Measurements from ENCODE around the gene NEBL.

NEBL gene

GRCh38 chr10:20903635-20904390 is 6.7 kb upstream of the NEBL start:
- no peak for DNase-seq (ENCODE audit: low spot score)
- no peak for FAIRE-seq

GRCh38 chr10:20901110-20901509 is 4.0 kb upstream of the NEBL start:
- DNase-seq (ENCODE audit: low spot score) = no peak
- FAIRE-seq = no peak

- no peak for FAIRE-seq
- DNase-seq (ENCODE audit: low spot score) = no peak
Observed at GRCh38 chr10:20898866-20899535, 1.9 kb upstream of the NEBL start.

GRCh38 chr10:20893297-20893696 is 3.8 kb downstream of the NEBL start:
- no peak for FAIRE-seq
- no peak for DNase-seq (ENCODE audit: low spot score)

- FAIRE-seq (no peak), DNase-seq (ENCODE audit: low spot score) (no peak)
Observed at GRCh38 chr10:20892796-20893195, 4.3 kb downstream of the NEBL start.

GRCh38 chr10:20892011-20892585 is 5.0 kb downstream of the NEBL start:
- FAIRE-seq (no peak), DNase-seq (ENCODE audit: low spot score) (no peak)

- DNase-seq (ENCODE audit: low spot score) (peak; percentile 14), FAIRE-seq (no peak)
Observed at GRCh38 chr10:20891338-20891714, 5.8 kb downstream of the NEBL start.

- FAIRE-seq (no peak), DNase-seq (ENCODE audit: low spot score) (no peak)
Observed at GRCh38 chr10:20890491-20891337, 6.4 kb downstream of the NEBL start.

- no peak for FAIRE-seq
- no peak for DNase-seq (ENCODE audit: low spot score)
Observed at GRCh38 chr10:20890009-20890408, 7.1 kb downstream of the NEBL start.

- DNase-seq (ENCODE audit: low spot score) = no peak
Observed at GRCh38 chr10:20888620-20889330, 8.3 kb downstream of the NEBL start.

GRCh38 chr10:20887706-20888555 is 9.2 kb downstream of the NEBL start:
- FAIRE-seq (no peak), DNase-seq (ENCODE audit: low spot score) (no peak)

More at GRCh38 chr10:20888620-20889330, 8.3 kb downstream of the NEBL start:
- no peak for FAIRE-seq

GRCh38 chr10:20885678-20886077 is 11.4 kb downstream of the NEBL start:
- FAIRE-seq (no peak), DNase-seq (ENCODE audit: low spot score) (no peak)

- FAIRE-seq = no peak
Observed at GRCh38 chr10:20883552-20883951, 13.6 kb downstream of the NEBL start.

GRCh38 chr10:20882091-20882490 is 15.0 kb downstream of the NEBL start:
- FAIRE-seq (no peak), DNase-seq (ENCODE audit: low spot score) (no peak)

More at GRCh38 chr10:20883552-20883951, 13.6 kb downstream of the NEBL start:
- DNase-seq (ENCODE audit: low spot score) = no peak

GRCh38 chr10:20879136-20879535 is 18.0 kb downstream of the NEBL start:
- FAIRE-seq = no peak
- no peak for DNase-seq (ENCODE audit: low spot score)

- FAIRE-seq (no peak), DNase-seq (ENCODE audit: low spot score) (peak; percentile 28)
Observed at GRCh38 chr10:20877986-20878983, 18.8 kb downstream of the NEBL start.

GRCh38 chr10:20877554-20877953 is 19.6 kb downstream of the NEBL start:
- FAIRE-seq (no peak), DNase-seq (ENCODE audit: low spot score) (no peak)

- FAIRE-seq = no peak
- DNase-seq (ENCODE audit: low spot score) = no peak
Observed at GRCh38 chr10:20874261-20874660, 22.9 kb downstream of the NEBL start.

GRCh38 chr10:20871970-20872369 is 25.1 kb downstream of the NEBL start:
- FAIRE-seq (no peak), DNase-seq (ENCODE audit: low spot score) (no peak)
